Measurements from ENCODE around the gene TRMT61A. TPM values are rescaled to one million over a fixed set of nuclear protein-coding genes. Genes with fewer than 3 reads are reported as not detected.

TRMT61A gene
- total and polyA plus RNA-seq, 2 of the 4 experiments (the other 2 are of a cell fraction), result 5.7 to 16.2 TPM

DNA sequence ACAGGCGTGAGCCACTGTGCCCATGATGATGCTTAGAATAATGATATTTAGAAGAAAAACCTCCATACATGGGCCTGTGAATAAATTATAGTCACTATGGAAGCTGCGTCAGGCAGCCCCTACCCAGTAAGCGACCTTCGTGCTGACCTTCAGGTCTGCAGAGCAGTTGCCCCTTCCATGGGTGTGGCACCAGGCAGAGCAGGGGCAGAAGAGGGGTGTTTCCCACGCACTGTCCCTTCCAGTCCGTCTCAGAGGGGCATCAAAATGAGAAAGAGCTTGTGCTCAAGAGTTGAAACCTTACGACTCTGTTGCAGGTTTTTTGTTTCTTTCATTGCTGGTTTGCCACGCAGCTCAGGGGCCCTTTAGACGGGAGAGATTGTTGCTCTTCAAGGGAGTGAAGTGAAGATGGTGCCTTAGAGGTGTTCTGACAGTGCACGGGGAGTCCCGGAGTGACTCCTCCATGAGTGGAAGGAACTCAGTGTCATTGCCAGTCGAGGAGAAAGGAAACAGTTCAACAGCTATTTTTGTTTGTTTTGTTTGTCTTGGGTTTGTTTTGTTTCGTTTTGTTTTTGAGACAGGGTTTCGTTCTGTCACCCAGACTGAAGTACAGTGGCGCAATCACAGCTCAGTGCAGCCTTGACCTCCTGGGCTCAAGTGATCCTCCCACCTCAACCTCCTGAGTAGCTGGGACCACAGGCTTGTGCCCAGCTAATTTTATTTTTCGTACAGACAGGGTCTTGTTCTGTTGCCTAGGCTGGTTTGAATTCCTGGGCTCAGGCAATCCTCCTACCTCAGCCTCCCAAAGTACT lies 20.3 kb upstream of the TRMT61A start (continued):
- TF ChIP-seq NFE2L2 (IDR thresholded peaks at IDR 0.05; ENCODE audit: low read depth, low read length), result no peak

DNA sequence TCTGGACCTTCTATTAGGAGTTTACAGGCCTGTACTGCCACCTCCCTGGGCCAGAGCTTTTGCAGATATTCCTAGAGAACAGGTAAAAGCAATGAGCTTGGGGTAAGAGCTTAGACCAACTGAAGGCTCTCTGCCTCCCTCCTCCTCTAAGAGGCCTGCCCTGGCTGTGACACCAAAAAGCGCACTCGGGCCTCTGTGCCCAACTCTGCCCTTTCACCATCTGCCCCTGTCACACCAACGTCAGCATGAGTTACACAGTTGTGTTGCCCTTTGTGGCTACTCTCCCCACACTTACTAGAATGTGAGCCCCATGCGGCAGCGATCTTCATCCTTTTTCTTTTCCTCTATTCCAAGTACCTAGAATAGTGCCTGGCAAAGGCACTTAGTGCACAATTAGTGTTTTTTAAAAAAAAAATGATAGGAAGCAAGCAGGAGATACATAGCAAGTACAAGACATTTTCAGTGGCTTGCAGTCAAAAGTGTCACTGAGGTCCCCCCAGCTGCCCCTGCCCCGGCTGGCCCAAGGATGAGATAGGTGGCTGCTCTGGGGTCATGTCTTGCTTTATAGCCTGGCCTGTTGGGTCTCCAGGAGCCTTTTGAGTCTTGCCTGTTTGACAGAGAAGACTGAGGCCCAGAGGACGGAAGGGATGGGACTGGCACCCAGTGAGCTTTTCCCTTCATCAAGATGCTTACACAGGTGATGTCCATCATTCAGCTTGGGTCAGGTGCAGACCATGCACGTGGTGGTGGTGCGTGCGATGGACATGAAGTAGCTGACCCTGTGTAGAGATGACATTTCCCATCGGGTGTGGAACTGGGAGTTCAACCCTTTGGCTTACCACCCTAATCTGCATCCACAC lies 18.9 kb upstream of the TRMT61A start:
- Histone ChIP-seq H3K14ac (replicated peaks; ENCODE audit: low read depth, low read length) (no peak overlapping the region), H3K9me1 (ENCODE audit: insufficient read depth, low read length) (0 out of 2 replicates have a peak, but pooled peaks cover under 1% of the 10 kb centered on the region), H2BK5ac (ENCODE audit: low read depth, low read length, poor library complexity, severe bottlenecking) (no peak overlapping the region), H3K27ac (ENCODE audit: insufficient read depth, low read length) (no peak overlapping the region), H3K79me1 (ENCODE audit: low read depth in 1 of 2, low read length in 2 of 2) (peaks cover 0 to 20% of the 10 kb centered on the region in 2 experiments), H3K23ac (ENCODE audit: low read depth, low read length) (no peak overlapping the region), H3K4ac (ENCODE audit: low read depth, low read length) (no peak overlapping the region), H3K4me2 (ENCODE audit: low read depth, low read length) (no peak overlapping the region), H2BK120ac (ENCODE audit: low read depth, low read length) (no peak overlapping the region), H4K8ac (ENCODE audit: low read depth in 2 of 2, low read length in 2 of 2) (no peak overlapping the region), H3K27me3 (ENCODE audit: control insufficient read depth, insufficient read depth, low read length) (no peaks in the 10 kb centered on the region), H3K9ac (ENCODE audit: low read depth, low read length) (no peak overlapping the region), H2AK9ac (replicated peaks; ENCODE audit: low read depth, low read length, poor library complexity) (no peak overlapping the region), H3K56ac (ENCODE audit: extremely low read depth, insufficient read depth, low read length) (no peak overlapping the region), H4K20me1 (ENCODE audit: insufficient read depth, low read length) (peaks cover 13% of the 10 kb centered on the region), H3K36me3 (ENCODE audit: control insufficient read depth, insufficient read depth, low read length) (peaks cover 41% of the 10 kb centered on the region), H2AK5ac (ENCODE audit: low read depth, low read length) (no peak overlapping the region), H2BK15ac (ENCODE audit: low read depth, low read length) (no peak overlapping the region), H2AFZ (replicated peaks; ENCODE audit: low read length, poor library complexity) (no peak overlapping the region), H2BK20ac (ENCODE audit: low read depth, low read length) (no peak overlapping the region), H3K4me3 (ENCODE audit: insufficient read depth, low read depth, low read length) (no peak overlapping the region), H4K5ac (ENCODE audit: low read depth, low read length) (no peak overlapping the region), H3K4me1 (ENCODE audit: control insufficient read depth, insufficient read depth, low read length) (peaks cover 4% of the 10 kb centered on the region; the same call in 1 of the 2 replicates), H4K91ac (ENCODE audit: insufficient read depth, low read depth, low read length) (no peak overlapping the region), H3K9me3 (ENCODE audit: control insufficient read depth, insufficient read depth, low read length) (no peaks in the 10 kb centered on the region), H3K18ac (ENCODE audit: low read depth, low read length) (no peak overlapping the region)
- no TSS peak for BruUV-seq (replicated peaks)
- DNase-seq, result no peak
- ATAC-seq (ENCODE audit: low read depth), result no peak
- dilution Hi-C loops (cut with HindIII; ENCODE audit: low sequenced_read_pairs, unreplicated experiment) (no loop called here), in situ Hi-C loops (cut with MboI; ENCODE audit: low sequenced_read_pairs) (no loop called here), intact Hi-C loops (cut with micrococcal nuclease) (no loop called here)
- ChIA-PET POLR2A (ENCODE audit: unreplicated experiment) (no interaction called here), CTCF (no interaction called here)
- WGBS, 2 experiments (ENCODE audit: extremely low coverage in 2 of 2, insufficient read length in 1 of 2), result 88% methylated on average over 4 of the region's 11 CpGs; no CpG with 5 or more reads in 1 of the 2 experiments
- TF ChIP-seq POLR2A (IDR thresholded peaks at IDR 0.05; ENCODE audit: low read depth, low read length), result no peak
- no peak for TF ChIP-seq RFX5 (IDR thresholded peaks at IDR 0.05; ENCODE audit: low read depth, low read length)
- TF ChIP-seq CHD1 (IDR thresholded peaks at IDR 0.05; ENCODE audit: low read depth, low read length), result no peak
- TF ChIP-seq MAFK (IDR thresholded peaks at IDR 0.05; ENCODE audit: low read depth, low read length), result no peak
- TF ChIP-seq MAZ (IDR thresholded peaks at IDR 0.05; ENCODE audit: borderline replicate concordance, low read depth, low read length), result no peak
- TF ChIP-seq NFE2L2 (IDR thresholded peaks at IDR 0.05; ENCODE audit: low read depth, low read length), result no peak
- TF ChIP-seq RAD21 (IDR thresholded peaks at IDR 0.05; ENCODE audit: low read length), result no peak
- no peak for TF ChIP-seq CEBPB (IDR thresholded peaks at IDR 0.05; ENCODE audit: low read depth, low read length)
- no peak for TF ChIP-seq SMC3 (IDR thresholded peaks at IDR 0.05; ENCODE audit: low read depth, low read length)
- TF ChIP-seq, protein P1, sequence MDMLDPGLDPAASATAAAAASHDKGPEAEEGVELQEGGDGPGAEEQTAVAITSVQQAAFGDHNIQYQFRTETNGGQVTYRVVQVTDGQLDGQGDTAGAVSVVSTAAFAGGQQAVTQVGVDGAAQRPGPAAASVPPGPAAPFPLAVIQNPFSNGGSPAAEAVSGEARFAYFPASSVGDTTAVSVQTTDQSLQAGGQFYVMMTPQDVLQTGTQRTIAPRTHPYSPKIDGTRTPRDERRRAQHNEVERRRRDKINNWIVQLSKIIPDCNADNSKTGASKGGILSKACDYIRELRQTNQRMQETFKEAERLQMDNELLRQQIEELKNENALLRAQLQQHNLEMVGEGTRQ (IDR thresholded peaks at IDR 0.05; ENCODE audit: low read depth, low read length), result no peak
- TF ChIP-seq MXI1 (IDR thresholded peaks at IDR 0.05; ENCODE audit: borderline replicate concordance, low read depth, low read length), result no peak
- TF ChIP-seq, protein P2, sequence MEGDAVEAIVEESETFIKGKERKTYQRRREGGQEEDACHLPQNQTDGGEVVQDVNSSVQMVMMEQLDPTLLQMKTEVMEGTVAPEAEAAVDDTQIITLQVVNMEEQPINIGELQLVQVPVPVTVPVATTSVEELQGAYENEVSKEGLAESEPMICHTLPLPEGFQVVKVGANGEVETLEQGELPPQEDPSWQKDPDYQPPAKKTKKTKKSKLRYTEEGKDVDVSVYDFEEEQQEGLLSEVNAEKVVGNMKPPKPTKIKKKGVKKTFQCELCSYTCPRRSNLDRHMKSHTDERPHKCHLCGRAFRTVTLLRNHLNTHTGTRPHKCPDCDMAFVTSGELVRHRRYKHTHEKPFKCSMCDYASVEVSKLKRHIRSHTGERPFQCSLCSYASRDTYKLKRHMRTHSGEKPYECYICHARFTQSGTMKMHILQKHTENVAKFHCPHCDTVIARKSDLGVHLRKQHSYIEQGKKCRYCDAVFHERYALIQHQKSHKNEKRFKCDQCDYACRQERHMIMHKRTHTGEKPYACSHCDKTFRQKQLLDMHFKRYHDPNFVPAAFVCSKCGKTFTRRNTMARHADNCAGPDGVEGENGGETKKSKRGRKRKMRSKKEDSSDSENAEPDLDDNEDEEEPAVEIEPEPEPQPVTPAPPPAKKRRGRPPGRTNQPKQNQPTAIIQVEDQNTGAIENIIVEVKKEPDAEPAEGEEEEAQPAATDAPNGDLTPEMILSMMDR (conservative IDR thresholded peaks at IDR 0.05; ENCODE audit: low read depth, low read length), result no peak
- TF ChIP-seq BHLHE40 (IDR thresholded peaks at IDR 0.05; ENCODE audit: low read depth, low read length), result no peak
